ENCODE measurements around the gene SRC.

SRC gene

DNA sequence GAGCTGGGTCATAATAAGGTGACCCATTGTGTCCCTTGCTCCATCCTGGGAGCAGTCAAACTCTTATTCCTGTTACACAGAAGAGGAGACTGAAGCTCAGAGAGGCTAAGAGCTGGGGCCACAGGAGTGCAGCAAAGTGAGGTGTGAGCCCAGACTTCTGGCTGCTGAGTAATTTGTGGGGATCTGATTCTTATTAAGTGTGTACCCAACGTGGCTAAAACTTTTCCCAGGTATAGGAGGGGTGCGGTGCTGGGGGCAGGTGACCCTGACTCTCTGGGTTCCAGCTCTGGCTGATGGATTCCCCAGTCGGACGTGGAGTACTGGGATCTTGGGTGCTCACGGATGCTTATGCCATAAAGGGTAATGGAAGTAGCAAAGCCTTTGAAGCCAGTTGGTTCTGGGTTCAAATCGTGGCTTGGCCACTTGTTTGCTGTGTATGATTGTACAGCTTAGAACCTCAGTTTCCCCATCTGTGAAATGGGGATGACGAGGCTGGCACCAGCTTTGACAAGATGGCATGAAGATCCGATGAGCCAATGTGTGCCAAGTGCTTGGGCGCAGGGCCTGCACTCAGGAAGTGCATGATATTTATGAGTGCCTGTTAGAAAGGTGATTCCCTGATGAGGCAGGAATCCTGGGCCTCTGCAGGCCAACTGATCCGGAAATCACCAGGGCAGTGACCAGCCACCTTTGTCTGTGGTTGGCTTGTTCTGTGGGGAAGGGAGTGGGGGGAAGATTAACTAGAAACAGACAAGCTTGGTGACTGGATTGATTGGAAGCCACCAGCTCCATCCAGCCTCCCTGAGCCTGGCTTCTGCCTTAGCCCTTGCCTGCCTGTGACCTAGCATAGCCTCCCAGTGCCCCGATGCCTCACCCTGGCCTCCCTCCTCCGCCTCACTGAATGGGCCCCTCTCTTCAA lies 6.0 kb downstream of the SRC start:
- DNase-seq, result no peak

DNA sequence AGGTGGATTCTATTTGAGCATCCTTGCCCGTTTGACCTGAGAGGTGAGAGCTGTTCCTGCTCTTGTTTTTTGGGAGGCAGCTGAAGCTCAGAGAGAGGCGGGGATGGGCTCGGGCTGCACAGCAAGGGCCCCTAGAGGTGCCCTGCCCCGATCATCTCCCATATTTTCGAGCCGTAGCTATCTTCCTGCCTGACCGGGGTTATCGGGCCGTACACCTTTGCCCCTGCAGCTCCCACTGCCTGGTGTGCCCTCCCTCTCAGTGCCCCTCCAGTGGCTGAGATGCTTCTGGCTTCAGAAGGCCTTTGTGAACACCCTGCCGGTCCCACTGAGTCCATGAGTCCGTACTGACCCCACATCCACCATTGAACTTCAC lies 6.7 kb downstream of the SRC start:
- DNase-seq, result no peak

DNA sequence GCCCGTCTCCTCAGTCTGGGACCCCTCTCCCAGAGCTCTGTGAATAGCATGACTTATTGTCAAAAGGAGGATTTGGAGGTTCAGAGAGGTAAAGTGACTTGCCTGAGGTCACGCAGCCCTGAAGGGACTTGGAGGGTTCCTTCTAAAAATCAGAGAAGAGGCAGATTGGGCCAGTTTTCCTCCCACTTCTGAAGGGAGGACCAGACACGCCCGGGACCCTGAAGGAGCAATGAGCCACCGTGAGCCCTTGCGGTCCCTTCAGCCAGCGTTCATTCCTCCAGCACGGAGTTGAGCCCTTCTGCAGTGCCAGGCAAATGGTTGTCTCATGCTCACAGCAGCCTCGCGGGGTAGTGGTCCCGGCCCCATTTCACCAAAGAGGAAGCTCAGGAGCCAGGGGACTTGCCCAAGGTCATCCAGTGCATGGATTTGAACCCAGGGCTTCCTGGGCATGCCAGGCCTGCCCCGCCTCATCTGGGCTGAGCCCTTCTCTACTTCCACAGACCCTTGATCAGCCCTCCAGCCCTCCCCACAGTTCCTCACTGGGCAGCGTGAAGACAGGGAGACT lies 7.4 kb downstream of the SRC start:
- DNase-seq, result no peak

DNA sequence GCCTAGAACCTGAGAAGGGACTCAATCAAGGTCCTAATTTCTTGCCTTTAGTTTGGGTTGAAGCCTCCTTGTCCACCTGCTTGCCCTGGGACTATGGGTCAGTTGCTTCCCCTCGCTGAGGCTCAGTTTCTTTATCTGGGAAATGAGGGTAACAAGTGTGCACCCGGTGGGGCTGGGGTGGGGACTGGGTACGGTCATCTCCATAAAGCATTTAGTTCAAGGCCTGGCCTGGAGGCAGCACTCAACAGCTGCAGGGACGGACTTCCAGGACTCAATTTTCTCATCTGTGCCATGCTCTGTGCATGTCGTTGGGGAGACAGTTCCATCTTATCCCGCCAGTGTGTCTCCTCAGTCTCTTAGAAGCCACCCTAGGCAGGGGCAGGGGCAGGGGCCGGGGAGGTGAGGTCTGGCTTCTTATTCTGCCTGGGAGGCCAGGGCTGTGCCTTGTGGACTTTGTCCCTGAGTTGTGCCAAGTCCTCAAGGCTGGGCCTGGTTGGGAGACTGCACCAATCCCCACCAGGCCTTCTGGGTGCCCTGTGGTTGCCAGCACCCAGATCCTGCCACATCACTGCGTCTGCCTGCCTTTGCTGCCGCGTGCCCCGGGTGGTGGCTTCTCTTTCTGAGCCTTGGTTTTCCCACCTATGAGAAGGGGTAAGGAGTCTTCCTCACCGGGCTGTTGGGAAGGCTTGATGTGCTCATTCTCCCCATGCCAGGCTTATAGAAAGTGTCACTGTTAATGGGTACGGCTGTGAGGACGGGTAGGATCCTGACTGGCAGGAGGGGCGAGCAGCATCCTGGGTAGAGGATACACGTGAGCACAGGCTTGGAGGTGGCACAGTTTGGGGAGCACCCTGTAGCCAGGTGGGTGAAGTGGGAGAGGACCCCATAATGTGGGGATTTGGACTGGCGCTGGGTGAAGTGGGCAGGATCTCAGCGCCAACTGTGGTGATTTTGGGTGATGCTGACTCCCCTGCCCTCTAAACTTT lies 8.6 kb downstream of the SRC start:
- no peak for DNase-seq

DNA sequence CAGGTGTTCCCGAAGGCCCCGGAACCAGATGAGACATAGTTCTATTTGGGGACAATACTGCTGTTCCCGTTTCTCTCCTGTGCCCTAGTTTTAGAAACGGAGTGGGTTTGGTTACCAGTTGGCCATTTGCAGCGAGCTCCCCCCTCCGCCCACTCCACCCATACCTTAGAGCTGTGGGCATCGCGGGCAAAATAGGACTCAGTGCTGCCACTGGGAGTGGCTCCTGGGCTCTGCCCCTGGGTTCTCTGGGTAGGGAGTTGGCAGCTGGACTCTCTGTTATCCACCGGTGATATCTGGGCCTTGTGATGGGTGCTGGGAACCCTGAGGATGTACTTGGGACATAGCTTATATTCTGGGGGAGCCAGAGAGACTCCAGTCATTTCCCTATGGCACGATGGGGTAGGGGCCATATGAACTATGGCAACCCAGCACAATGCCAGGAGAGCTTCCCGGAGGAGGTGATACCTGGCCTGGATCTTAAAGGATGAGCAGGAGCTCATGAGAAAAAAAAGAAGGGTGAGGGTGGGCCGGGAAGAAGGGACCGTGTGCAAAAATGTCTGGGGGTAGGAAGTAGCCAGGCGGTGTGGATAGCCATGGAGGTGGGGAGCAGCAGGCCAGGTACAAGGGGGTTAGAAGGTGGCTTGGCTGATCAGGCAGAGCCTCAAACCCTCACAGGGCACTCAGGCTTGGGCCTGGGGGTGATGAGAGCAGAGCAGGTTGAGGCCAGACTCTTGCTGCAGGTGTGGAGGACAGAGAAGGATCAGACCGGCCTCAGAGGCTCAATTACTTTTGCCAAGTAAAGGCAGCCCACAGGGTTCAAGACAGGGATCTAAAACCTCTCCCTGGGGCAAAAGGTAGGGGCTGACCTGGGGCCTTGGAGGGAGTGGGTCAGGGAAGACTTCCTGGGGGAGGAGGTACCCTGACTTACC lies 9.6 kb downstream of the SRC start:
- DNase-seq, result no peak

DNA sequence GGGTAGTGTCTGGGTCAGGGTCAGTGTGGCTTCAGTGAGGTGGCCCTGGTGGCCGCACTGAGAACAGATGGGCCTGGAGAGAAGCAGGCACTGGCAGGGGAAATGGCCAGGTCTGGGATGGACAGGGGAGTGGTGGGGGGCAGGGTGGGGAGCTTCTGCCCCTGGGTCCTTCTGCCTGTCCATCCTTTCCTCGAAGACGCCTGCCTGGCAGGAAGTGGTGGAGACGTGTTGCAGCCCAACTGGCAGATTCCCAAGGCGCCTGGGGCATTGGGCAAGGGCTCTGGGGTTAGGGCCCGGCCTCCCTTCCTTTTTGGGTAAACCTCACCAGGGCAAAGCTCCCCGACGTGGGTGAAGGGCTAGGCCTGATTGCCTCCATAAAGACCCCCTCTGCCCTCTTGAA lies 10.4 kb downstream of the SRC start:
- DNase-seq, result no peak

DNA sequence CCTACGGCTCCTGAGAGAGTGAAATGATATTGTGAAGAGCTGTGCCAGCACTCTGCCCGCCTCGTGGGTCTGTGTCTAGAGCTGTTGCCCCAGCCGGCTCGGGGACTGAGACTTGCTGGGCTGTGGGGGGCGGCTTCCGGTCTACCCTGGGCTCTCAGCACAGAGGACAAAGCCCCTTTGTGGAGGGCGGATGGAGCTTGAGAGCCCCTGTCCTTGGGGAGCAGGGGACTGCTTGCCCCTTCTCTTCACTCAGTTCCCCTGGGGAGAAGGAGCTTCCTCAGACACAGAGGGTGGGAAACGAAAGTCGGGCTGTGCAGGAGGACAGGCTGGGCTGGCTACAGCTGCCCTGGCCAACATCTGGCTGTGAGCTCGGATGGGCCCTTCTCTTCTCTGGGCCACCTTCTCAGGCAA lies 11.0 kb downstream of the SRC start:
- DNase-seq, result no peak

DNA sequence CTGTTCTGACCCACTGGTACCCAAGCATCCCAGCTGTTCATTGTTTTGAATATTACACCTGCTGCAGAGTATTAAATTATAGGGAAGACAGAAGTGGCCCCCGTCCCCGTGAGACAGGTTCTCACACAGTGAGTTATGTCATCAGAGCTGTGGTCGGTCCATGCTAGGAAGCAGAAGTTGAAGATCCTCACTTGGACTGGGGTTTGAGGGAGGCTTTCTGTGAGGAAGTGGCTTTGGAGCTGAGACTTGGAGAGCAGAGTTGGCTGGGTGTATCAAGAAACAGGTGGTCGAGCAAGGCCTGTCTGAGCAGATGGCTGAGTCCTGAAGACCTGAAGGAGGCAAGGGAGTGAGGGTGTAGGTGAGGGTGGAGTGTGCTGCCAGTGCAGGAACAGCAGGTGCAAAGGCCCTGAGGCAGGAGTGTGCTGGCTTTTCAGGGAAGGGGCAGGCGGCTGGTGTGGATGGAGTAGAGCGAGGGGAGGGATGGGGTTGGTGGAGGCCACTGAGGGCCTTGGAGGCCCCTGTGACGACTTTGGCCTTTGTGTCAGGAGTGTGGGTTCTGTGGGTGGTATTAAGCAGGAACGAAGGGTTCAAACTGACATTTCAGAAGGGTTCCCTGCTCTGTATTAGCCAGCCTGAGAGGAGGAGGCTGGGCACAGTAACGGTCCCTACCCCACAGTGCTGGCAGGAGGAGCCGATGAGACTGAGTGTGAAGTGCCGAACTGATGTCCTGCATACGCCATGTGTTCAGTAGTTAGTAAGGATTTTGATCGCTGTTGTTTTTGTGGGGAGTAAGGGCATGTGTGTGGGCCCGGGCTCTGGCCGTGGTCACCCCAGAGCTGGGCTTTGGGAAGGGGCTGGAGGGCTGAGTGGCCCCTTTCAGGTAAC lies 11.8 kb downstream of the SRC start:
- DNase-seq, result no peak

DNA sequence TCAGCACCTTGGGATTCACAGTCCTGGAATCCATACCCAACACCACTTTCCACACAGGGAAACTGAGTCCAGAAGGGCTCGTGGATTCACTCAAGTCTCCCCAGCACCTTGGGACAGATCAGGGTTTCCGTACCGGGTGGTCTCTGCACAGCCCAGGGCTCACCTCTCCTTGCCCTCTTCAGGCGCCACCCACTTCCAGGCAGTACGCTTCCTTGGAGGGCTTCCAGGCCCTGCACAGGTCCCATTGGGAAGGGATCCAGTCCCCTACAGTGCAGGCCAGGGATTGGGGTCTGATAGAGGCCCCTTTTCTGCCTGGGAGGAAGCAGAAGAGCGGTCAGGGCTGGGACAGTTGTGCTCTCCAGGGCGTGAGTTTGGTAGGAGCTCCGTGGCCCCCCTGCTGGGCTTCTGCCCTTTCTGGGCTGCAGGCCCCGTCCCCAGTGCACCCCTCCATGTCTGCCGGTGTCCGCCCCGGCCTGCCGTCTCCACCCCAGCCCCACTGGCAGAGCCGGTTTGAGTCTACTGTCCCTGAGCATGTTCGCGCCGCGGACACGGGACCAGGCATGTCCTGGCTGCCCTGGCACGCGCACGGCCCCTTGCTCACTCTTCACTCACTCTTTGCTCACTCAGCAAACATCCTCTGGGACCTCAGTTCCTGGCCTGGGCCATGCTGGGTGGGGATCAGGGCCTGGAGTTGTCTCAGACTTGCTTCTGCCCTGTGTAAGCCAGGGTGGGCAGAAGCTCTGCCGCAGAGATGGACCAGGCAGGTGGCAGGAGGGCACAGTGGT lies 12.6 kb downstream of the SRC start:
- no peak for DNase-seq

DNA sequence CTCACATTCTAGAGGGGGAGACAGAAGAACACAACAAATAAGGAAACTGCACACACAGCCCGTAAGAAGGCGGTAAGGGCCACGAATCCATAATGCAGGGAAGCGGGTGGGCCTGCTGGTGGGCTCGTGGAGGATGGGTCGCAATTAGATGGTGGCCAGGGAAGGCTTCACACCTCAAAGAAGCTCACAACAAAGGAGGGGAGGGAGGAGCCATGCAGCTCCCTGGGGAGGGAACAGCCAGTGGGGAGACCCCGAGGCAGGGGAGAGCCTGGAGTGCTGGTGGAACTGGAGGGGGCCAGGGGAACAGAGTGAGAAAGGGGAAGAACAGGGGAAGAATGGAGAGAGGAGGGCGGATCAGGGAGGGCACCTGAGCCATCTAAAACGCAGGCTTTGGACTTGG lies 13.4 kb downstream of the SRC start:
- no peak for DNase-seq

DNA sequence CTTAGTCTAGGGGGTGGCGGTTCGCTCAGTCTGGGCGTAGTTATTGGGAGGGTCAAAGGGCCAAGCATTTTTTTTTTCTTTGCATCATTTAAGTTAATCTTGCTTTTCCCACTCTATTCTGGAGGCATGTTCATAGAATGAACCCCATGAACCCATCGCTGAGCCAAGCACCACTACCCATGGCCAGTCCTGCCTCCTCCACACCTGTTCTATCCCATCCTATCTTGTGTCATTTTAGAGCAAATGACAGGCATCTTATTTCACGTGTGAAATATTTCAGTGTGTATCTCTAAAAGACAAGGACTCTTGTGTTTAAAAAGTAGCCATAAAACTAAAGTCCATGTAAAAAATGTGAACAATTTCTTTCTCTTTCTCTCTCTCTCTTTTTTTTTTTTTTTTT lies 13.9 kb downstream of the SRC start:
- DNase-seq, result no peak

DNA sequence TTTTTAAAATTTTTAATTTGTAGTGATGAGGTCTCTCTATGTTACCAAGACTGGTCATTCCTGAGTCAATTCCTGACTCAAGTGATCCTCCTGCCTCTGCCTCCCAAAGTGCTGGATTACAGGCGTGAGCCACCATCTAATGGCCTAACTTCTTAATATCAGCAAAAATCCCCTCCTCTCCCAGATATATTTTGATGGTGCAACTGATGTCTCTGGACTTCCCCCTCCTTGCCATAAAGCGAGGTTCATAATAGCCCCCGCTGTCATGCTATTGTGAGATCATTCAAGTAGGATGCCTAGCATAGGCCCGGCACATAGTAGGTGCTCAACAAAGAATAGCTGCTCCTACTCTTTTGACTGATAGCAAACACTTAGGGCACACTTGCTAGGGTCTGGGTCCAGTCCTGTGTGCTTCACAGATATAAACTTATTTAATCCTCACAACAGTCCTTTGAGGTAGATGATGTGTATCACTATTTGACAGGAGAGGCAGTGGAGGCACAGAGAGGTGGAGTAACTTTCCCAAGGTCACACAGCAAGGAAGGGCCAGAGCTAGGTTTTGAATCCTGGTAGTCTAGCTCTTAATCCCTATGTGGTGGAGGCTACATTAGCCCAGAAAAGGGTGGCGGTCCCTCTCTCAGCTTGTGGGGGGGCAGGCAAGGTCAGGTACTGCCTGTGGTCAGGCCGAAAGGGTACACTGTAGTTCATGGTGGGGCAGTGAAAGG lies 14.6 kb downstream of the SRC start:
- DNase-seq, result no peak

DNA sequence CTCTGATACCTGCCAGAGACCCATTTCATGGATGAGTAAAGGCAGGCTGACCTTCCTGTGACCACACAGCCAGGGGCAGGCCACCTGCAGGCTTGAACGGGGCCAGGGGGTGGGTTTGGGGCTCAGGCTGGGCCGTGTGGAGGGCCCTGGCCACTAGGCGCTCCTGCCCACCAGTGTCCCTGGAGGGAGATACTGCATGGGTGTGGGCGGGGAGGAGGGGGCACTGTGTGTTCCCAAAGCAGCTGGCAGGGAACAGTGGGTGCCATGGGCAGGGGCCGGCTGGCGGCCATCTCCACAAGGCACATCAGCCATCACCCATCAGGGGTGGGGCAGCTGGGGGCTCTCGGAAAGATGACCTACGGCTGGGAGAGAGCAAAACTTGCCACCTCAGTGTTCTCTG lies 15.4 kb downstream of the SRC start:
- DNase-seq, result no peak

DNA sequence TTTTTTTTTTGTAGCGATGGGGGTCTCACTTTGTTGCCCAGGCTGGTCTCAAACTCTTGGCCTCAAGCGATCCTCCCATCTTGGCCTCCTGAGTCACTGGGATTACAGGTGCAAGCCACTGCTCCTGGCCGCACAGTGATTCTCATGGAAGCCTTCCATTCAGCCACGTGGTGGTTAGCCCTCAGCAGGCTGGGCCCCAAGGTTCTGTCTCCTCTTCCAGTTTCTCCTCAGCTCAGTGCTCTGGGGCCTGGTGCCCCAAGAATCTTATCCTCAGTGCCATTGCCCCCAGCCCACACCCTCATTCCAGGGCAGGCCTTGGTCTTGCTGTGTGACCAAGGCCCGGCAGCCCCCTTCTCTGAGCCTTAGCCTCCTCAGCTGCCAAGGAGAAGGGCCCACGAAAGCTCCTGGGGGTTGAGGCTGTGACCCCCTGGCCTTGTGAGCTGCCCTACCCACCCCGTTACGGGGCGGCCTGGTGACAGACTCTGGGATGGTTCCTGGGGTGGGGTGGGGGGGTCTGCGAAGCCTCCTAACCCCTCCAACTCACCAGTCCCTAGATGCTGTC lies 16.4 kb downstream of the SRC start:
- DNase-seq, result no peak

DNA sequence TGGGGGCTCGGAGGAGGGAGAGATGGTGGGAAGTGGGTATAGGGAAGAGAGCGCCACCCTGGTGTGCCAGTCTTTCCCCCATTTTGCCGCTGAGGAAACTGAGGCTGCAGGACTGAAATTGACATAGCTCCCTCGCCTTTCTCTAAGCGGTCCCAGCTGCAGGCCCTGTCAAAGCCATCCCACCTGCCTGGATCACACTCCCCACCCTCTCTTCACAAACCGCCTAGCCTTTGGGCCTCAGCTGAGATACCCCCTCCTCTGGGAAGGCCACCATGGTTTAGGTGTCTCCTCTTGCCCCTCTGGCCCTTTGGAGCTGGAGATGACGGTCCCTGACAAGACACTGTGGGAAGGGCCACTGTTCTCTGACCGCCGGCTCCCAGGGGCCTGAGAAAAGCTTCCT lies 16.9 kb downstream of the SRC start:
- no peak for DNase-seq

DNA sequence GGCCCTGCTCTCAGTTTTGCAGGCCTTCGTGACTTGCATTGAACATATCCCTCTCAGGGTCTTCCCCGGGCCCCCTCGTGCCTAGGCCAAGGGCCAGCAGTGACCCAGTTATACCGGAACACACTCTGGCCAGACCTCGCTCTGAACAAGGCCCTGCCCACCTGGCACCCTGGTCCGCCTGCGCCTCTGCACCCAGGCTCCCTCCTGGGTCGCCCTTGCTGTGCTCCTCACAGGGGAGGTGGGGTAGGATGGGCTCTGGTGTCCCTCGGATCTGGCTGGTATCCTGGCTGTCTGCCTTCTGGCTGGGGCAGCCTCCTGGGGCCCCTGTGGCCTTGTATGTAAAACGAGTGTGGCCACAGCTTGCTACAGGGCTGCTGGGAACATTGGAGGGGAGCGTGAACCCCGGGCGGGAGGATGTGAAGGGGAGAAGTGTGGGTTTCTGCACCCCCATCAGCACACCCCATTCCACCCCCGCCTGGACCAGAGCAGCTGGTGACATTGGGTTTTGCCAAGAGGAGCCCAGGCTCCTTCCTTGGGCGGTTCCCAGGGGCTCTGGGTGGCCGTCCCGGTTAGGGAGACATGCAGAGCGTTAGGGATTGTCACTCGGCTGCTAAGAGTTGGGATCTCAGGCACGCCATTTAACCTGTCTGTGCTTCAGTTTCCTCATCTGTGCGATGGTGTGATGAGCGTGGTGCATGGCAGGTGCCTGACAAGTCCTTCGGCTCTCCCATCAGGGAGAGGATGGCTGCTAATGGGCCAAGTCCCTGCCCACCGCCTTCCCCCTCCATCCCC lies 17.5 kb downstream of the SRC start:
- no peak for DNase-seq

DNA sequence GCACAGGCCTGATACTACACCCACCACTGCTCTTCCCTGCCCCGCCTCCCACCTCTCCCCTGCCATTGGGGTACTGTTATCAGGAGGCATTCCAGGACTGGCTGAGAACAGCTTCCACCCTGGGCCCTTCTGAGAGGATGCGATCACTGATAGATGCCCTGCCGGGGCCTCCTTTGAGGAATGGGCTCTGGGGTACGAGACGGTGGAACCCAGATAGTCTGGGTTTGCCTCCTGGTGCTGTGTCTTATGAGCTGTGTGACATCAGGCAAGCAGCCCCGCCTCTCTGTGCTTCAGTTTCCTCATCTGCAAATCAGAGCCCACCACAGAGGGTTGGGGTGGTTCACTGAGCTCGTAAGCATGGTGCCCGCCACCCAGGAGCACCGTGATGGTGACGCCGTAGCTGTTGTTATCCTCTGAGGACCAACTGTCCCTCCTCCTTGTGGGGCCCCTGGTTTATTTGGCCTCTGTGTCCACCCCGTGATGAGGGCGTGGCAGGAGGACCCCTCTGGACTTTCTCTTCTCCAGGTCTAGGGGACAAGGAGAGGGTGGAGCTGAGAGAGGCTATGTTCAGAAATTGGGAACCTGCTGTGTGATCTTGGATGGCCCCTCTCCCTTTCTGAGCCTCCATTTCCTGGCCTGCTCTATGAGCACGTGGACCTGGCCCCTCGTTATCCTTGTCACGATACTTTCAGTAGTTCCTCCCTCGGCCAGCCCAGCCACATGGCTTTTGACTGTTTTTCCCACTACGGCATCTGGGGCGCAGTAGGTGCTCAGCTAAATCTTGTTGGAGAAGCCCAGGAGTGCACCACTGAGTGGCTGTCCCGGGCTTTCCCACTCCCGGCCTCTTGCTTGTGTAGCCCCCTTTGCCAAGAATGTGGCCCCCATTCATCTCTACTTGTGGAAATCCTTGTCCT lies 18.3 kb downstream of the SRC start:
- no peak for DNase-seq

DNA sequence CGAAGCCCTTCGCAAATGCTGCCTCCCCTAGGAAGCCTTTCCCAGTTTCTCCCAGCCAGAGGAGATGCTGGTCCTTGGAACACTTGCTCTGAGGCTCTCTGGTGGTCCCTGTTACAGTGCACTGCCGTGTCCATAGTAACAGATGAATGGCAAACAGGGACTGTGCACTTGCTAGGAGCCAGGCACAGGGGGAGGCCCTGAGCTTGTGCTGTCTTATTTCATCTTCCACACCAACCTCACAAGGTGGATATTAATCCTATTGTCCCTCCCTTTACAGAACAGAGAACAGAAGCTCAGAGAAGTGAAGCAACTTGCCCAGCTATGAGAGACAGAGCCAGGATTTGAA lies 19.0 kb downstream of the SRC start:
- DNase-seq, result no peak

Data from NCI-H2029 treated with DMSO at 0.1 percent for 48 hours (cell line).